T-helper 2 cell treated with Interferon-gamma antibody and Interleukin-4, amounts not matched to agents 5 μg/mL and 100 μg/mL, for 36 hours (primary cell): Measurements from ENCODE around the gene ST3GAL2.
A peak's percentile ranks its signal among the peaks of the same experiment; 100 is the strongest.
"Not testable (repeated sequence)": the region's sequence is repeated elsewhere in the genome, so short reads cannot be mapped to it uniquely, and the experiment has no call there.

ENCODE experiments used
- DNase-seq: peaks from one replicate; pipeline ENCODE4 v3.0.0; 2021; ENCODE audit warnings: low spot score
- H3K27ac Mint-ChIP-seq: one replicate; pipeline ENCODE4 v1.8.0; 2021; ENCODE audit warnings: mild to moderate bottlenecking, mixed read lengths
- H3K27me3 Mint-ChIP-seq: one replicate; pipeline ENCODE4 v1.8.0; 2021; ENCODE audit warnings: low read depth, mixed read lengths
- H3K36me3 Mint-ChIP-seq: one replicate; pipeline ENCODE4 v1.8.0; 2021; ENCODE audit warnings: low read depth, mixed read lengths
- H3K4me1 Mint-ChIP-seq: one replicate; pipeline ENCODE4 v1.8.0; 2021; ENCODE audit warnings: low read depth, mixed read lengths
- H3K4me3 Mint-ChIP-seq: one replicate; pipeline ENCODE4 v1.8.0; 2022; ENCODE audit warnings: mild to moderate bottlenecking, moderate library complexity, mixed read lengths
- H3K9me3 Mint-ChIP-seq: one replicate; pipeline ENCODE4 v1.8.0; 2021; ENCODE audit warnings: mixed read lengths

Gene ST3GAL2

GRCh38 chr16:70386289-70386986, 52.5 kb downstream of the ST3GAL2 start:
- H3K9me3 Mint-ChIP-seq, DNase-seq, H3K27ac Mint-ChIP-seq, H3K4me3 Mint-ChIP-seq, H3K4me1 Mint-ChIP-seq, H3K27me3 Mint-ChIP-seq: not testable (repeated sequence)
- peaks cover 20% of the 10 kb centered on the region for H3K36me3 Mint-ChIP-seq

GRCh38 chr16:70383421-70383960, 55.4 kb downstream of the ST3GAL2 start:
- Mint-ChIP-seq H3K9me3 (no peaks in the 10 kb centered on the region), H3K27me3 (no peaks in the 10 kb centered on the region), H3K4me1 (no peaks in the 10 kb centered on the region), H3K36me3 (peaks cover 25% of the 10 kb centered on the region), H3K27ac (peak overlapping the region; percentile 6), H3K4me3 (peak overlapping the region; percentile 10)
- DNase-seq = no peak

GRCh38 chr16:70381604-70382342, 57.1 kb downstream of the ST3GAL2 start:
- H3K36me3 Mint-ChIP-seq = peaks cover 22% of the 10 kb centered on the region
- peak overlapping the region; percentile 99 for H3K4me3 Mint-ChIP-seq
- no peak for DNase-seq
- no peaks in the 10 kb centered on the region for H3K9me3 Mint-ChIP-seq
- no peaks in the 10 kb centered on the region for H3K27me3 Mint-ChIP-seq
- H3K27ac Mint-ChIP-seq = peak overlapping the region; percentile 99
- H3K4me1 Mint-ChIP-seq = peaks cover 2% of the 10 kb centered on the region

DNA sequence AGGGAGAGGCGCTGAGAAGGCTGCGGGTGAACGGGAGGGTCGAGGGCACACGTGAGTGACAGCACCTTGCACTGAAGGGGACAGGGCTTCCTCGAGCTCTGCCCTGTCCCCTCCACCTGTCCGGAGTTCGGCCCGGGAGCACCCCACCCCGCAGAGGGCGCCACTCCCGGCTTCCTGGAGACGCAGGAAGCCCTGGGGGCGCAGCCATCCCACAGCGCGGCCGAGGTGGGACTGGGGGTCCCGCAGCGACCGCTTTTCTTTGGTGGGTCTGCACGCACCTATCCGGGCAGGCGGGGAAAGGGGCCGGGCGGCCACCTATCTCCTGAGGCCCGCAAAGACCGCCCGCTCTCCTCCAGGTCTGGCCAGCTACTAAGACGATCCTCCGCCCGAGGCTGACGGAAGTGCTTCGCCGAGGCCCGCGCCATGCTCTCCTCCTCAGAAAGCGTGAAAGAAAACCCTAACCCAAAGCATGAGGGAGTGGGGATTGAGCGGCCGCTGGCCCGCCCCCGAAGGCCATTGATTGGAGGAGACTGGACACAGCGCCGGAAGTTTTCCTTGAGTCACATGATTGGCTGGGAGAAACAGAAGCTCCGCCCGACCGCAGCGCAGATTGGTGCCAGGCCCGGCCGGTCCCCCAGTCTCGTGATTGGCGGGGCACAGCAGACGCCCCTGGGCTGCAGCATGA, 57.8 kb downstream of the ST3GAL2 start:
- Mint-ChIP-seq H3K9me3 (no peaks in the 10 kb centered on the region), H3K36me3 (peaks cover 26% of the 10 kb centered on the region), H3K27ac (peak overlapping the region; percentile 99), H3K4me1 (peaks cover 2% of the 10 kb centered on the region), H3K27me3 (no peaks in the 10 kb centered on the region), H3K4me3 (peak overlapping the region; percentile 99)
- peak; percentile 97 for DNase-seq

- peak overlapping the region; percentile 99 for H3K4me3 Mint-ChIP-seq
- DNase-seq = peak; percentile 81
- peaks cover 2% of the 10 kb centered on the region for H3K4me1 Mint-ChIP-seq
- H3K9me3 Mint-ChIP-seq = no peaks in the 10 kb centered on the region
- peak overlapping the region; percentile 90 for H3K27ac Mint-ChIP-seq
- peaks cover 29% of the 10 kb centered on the region for H3K36me3 Mint-ChIP-seq
- no peaks in the 10 kb centered on the region for H3K27me3 Mint-ChIP-seq
Measured at GRCh38 chr16:70380248-70380918, 58.5 kb downstream of the ST3GAL2 start.

- H3K9me3 Mint-ChIP-seq = no peaks in the 10 kb centered on the region
- DNase-seq = no peak
Measured at GRCh38 chr16:70378869-70379493, 59.9 kb downstream of the ST3GAL2 start.

GRCh38 chr16:70377782-70378181, 61.1 kb downstream of the ST3GAL2 start:
- Mint-ChIP-seq H3K4me1 (peaks cover 2% of the 10 kb centered on the region), H3K27ac (no peak overlapping the region)

More at GRCh38 chr16:70378869-70379493, 59.9 kb downstream of the ST3GAL2 start:
- no peak overlapping the region for H3K27ac Mint-ChIP-seq
- H3K4me3 Mint-ChIP-seq = peak overlapping the region; percentile 99
- H3K36me3 Mint-ChIP-seq = peaks cover 33% of the 10 kb centered on the region
- H3K27me3 Mint-ChIP-seq = no peaks in the 10 kb centered on the region
- H3K4me1 Mint-ChIP-seq = peaks cover 2% of the 10 kb centered on the region

GRCh38 chr16:70375636-70376611, 63.0 kb downstream of the ST3GAL2 start:
- Mint-ChIP-seq H3K4me3 (no peak overlapping the region), H3K27ac (peak overlapping the region; percentile 10), H3K36me3 (peaks cover 44% of the 10 kb centered on the region), H3K9me3 (no peaks in the 10 kb centered on the region), H3K4me1 (peaks cover 2% of the 10 kb centered on the region), H3K27me3 (no peaks in the 10 kb centered on the region)
- no peak for DNase-seq

More at GRCh38 chr16:70377782-70378181, 61.1 kb downstream of the ST3GAL2 start:
- no peaks in the 10 kb centered on the region for H3K27me3 Mint-ChIP-seq
- peak overlapping the region; percentile 28 for H3K4me3 Mint-ChIP-seq
- H3K9me3 Mint-ChIP-seq = no peaks in the 10 kb centered on the region
- DNase-seq = no peak
- peaks cover 32% of the 10 kb centered on the region for H3K36me3 Mint-ChIP-seq

- Mint-ChIP-seq H3K27ac (no peak overlapping the region), H3K4me1 (peaks cover 2% of the 10 kb centered on the region), H3K36me3 (peaks cover 45% of the 10 kb centered on the region), H3K27me3 (no peaks in the 10 kb centered on the region), H3K4me3 (no peak overlapping the region), H3K9me3 (no peaks in the 10 kb centered on the region)
- no peak for DNase-seq
Measured at GRCh38 chr16:70374213-70374612, 64.7 kb downstream of the ST3GAL2 start.

DNA sequence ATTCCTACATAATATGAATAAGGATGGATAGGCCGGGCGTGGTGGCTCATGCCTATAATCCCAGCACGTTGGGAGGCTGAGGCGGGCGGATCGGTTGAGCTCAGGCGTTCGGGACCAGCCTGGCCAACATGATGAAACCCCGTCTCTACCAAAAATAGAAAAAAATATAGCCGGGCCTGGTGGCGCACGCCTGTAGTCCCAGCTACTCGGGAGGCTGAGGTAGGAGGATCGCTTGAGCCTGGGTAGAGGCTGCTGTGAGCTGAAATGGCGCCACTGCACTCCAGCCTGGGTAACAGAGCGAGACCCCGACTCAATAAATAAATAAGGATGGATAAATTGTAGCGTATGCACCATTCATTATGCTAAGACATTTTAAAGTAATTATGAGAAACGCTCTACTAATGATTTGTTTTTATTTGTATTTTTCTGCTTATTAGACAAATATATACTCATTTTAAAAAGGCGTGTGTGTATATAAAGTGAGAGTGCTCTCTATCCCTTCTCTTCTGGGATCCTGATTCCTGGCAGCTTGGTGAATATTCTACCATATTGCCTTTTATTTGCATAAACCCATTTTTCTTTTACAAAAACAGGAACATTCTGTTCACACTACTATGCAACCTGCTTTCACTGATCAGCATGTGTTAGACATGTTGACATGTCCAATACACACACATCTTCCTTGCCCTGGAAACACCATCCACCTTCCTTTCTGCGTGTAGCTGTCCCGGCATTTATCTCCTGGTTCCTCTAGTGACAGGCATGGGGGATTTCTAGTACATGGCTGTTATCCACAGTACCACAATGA, 65.8 kb downstream of the ST3GAL2 start:
- H3K27me3 Mint-ChIP-seq = no peaks in the 10 kb centered on the region
- H3K27ac Mint-ChIP-seq = peak overlapping the region; percentile 3
- no peaks in the 10 kb centered on the region for H3K9me3 Mint-ChIP-seq
- no peak for DNase-seq
- no peak overlapping the region for H3K4me3 Mint-ChIP-seq
- peaks cover 2% of the 10 kb centered on the region for H3K4me1 Mint-ChIP-seq
- H3K36me3 Mint-ChIP-seq = peaks cover 48% of the 10 kb centered on the region

GRCh38 chr16:70370924-70371323, 68.0 kb downstream of the ST3GAL2 start:
- Mint-ChIP-seq H3K4me1 (no peaks in the 10 kb centered on the region), H3K4me3 (no peak overlapping the region), H3K27ac (no peak overlapping the region), H3K27me3 (no peaks in the 10 kb centered on the region), H3K9me3 (no peaks in the 10 kb centered on the region), H3K36me3 (peaks cover 50% of the 10 kb centered on the region)
- no peak for DNase-seq

DNA sequence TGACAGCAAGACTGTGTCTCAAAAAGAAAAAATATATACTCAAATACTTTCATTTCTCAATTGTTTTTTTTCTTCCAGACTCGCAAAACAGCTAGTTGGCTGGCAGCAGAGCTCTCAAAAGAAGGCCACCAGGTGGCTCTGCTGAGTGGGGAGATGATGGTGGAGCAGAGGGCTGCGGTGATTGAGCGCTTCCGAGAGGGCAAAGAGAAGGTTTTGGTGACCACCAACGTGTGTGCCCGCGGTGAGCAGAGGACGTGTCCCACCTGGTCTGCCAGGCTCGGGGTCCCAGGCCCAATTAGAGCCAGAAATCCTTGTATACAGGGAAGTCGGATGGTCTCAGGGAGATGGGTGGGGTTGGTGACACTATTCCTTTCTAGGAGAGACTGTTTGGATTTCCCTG, 68.8 kb downstream of the ST3GAL2 start:
- not testable (repeated sequence) for H3K4me1 Mint-ChIP-seq, H3K27ac Mint-ChIP-seq, H3K9me3 Mint-ChIP-seq, H3K27me3 Mint-ChIP-seq, DNase-seq, H3K4me3 Mint-ChIP-seq
- peaks cover 47% of the 10 kb centered on the region for H3K36me3 Mint-ChIP-seq
